HK-2 (cell line): ENCODE measurements around the gene PXYLP1.
A peak's percentile ranks its signal among the peaks of the same experiment; 100 is the strongest.

Source experiments
- DNase-seq: peaks from one replicate; pipeline ENCODE4 v3.0.0-alpha.2; 2018; ENCODE audit not compliant: unreplicated experiment

Gene PXYLP1

GRCh38 chr3:141326123-141326522 is 94.5 kb downstream of the PXYLP1 start:
- DNase-seq = no peak

GRCh38 chr3:141326626-141327025 is 95.0 kb downstream of the PXYLP1 start:
- DNase-seq = no peak

GRCh38 chr3:141328286-141329166 is 96.9 kb downstream of the PXYLP1 start:
- DNase-seq = no peak

GRCh38 chr3:141330235-141330634 is 98.6 kb downstream of the PXYLP1 start:
- no peak for DNase-seq

- no peak for DNase-seq
These were observed 99.2 kb downstream of the PXYLP1 start for GRCh38 chr3:141330718-141331376.

GRCh38 chr3:141331377-141332318 is 100.0 kb downstream of the PXYLP1 start:
- DNase-seq = peak; percentile 94

GRCh38 chr3:141332416-141332815 is 100.8 kb downstream of the PXYLP1 start:
- no peak for DNase-seq

- DNase-seq = no peak
These were observed 102.4 kb downstream of the PXYLP1 start for GRCh38 chr3:141333836-141334626.

GRCh38 chr3:141334627-141335250 is 103.1 kb downstream of the PXYLP1 start:
- DNase-seq = no peak

- no peak for DNase-seq
These were observed 104.0 kb downstream of the PXYLP1 start for GRCh38 chr3:141335531-141336061.

- peak; percentile 74 for DNase-seq
These were observed 105.3 kb downstream of the PXYLP1 start for GRCh38 chr3:141336672-141337522.

- no peak for DNase-seq
These were observed 105.9 kb downstream of the PXYLP1 start for GRCh38 chr3:141337523-141337854.

GRCh38 chr3:141337991-141338390 is 106.4 kb downstream of the PXYLP1 start:
- no peak for DNase-seq

GRCh38 chr3:141338881-141339280 is 107.3 kb downstream of the PXYLP1 start:
- no peak for DNase-seq

GRCh38 chr3:141341536-141341935 is 109.9 kb downstream of the PXYLP1 start:
- DNase-seq = no peak

- no peak for DNase-seq
These were observed 110.8 kb downstream of the PXYLP1 start for GRCh38 chr3:141342386-141342785.

- no peak for DNase-seq
These were observed 111.5 kb downstream of the PXYLP1 start for GRCh38 chr3:141343077-141343476.

GRCh38 chr3:141343865-141344271 is 112.2 kb downstream of the PXYLP1 start:
- no peak for DNase-seq
